Thoracic aorta (tissue), 2 donors: ENCODE results near the gene TAAR9. TPM values are rescaled to one million over a fixed set of nuclear protein-coding genes. Genes with fewer than 3 reads are reported as not detected.

ENCODE experiments used
- ATAC-seq: fragments of 150-250 bp; one replicate; pipeline ENCODE4 v1.8.0; 2017; ENCODE audit warnings: low read depth; ENCODE audit not compliant: insufficient number of reproducible peaks, low FRiP score
- DNase-seq: peaks from one replicate; pipeline ENCODE4 v3.0.0-alpha.2; 2020; ENCODE audit warnings: low spot score
- H3K27ac ChIP-seq, 2 donors: fragments of 200-600 bp; sonication (generic); 1 replicate in 1 of 2; 2 replicates in 1 of 2; pipeline ENCODE4 v1.5.1; 2016; ENCODE audit warnings: mild to moderate bottlenecking in 2 of 2, moderate library complexity in 2 of 2
- H3K27me3 ChIP-seq: fragments of 200-600 bp; sonication (generic); replicated peaks from 2 replicates; pipeline ENCODE4 v1.6.0; 2016; ENCODE audit warnings: mild to moderate bottlenecking; ENCODE audit not compliant: insufficient read depth
- H3K36me3 ChIP-seq: fragments of 200-600 bp; sonication (generic); one replicate; pipeline ENCODE4 v1.5.1; 2016
- H3K4me1 ChIP-seq, 2 donors: fragments of 200-600 bp; sonication (generic); 1 replicate in 1 of 2; 2 replicates in 1 of 2; pipeline versions ENCODE4 v1.5.1 to v1.6.0; 2016; ENCODE audit warnings: low read depth in 2 of 2, mild to moderate bottlenecking in 1 of 2; ENCODE audit not compliant: control insufficient read depth in 1 of 2
- H3K4me3 ChIP-seq: fragments of 200-600 bp; sonication (generic); 2 replicates; pipeline ENCODE4 v1.5.1; 2016; ENCODE audit warnings: mild to moderate bottlenecking
- H3K9me3 ChIP-seq: fragments of 200-600 bp; sonication (generic); 2 replicates; pipeline ENCODE4 v1.5.1; 2016
- CTCF ChIP-seq: fragments of 200-600 bp; sonication (generic); IDR thresholded peaks from one replicate; pipeline ENCODE4 v1.5.1; 2019; ENCODE audit warnings: antibody characterized with exemption
- total RNA-seq, 2 donors: library from RNA; depleted of rRNA; stranded (reverse); fragments of >200 nt; gene quantifications; one replicate each; pipeline versions ENCODE4 v1.1.0 to v1.2.3, GENCODE V29; 2016

TAAR9 gene
- total RNA-seq, 2 donors from 2014 or later, result not detected

- TF ChIP-seq CTCF, result no peak
- no peak overlapping the region for H3K27ac ChIP-seq
- H3K4me1 ChIP-seq, result no peaks in the 10 kb centered on the region
- H3K4me3 ChIP-seq, result no peak overlapping the region
- no peaks in the 10 kb centered on the region for H3K36me3 ChIP-seq
- ATAC-seq (no peak), DNase-seq (no peak)
- H3K27me3 ChIP-seq, result no peaks in the 10 kb centered on the region
- no peaks in the 10 kb centered on the region for H3K9me3 ChIP-seq
Measured at GRCh38 chr6:132587424-132587823, 49.3 kb downstream of the TAAR9 start.

Other genes with a start within 250 kb of the TAAR9 start
- 10 to 100 TPM in 1 of 2 donors, under 1 TPM in 1; 0.56 to 17.3 TPM for gene MOXD1, start 136.8 kb upstream of the TAAR9 start, total RNA-seq
- gene STX7, start 25.2 kb upstream of the TAAR9 start, total RNA-seq, result 10 to 100 TPM; 46.2 to 64.0 TPM
- not detected for gene TAAR8, start 14.4 kb downstream of the TAAR9 start, total RNA-seq
- not detected for gene TAAR6, start 32.0 kb downstream of the TAAR9 start, total RNA-seq
- gene TAAR5, start 51.5 kb downstream of the TAAR9 start, total RNA-seq, result not detected
- gene TAAR2, start 86.0 kb downstream of the TAAR9 start, total RNA-seq, result not detected
- gene TAAR1, start 120.9 kb downstream of the TAAR9 start, total RNA-seq, result not detected
- 1 to 10 TPM; 1.3 to 3.8 TPM for gene VNN1, start 175.8 kb downstream of the TAAR9 start, total RNA-seq
- 1 to 10 TPM; 2.0 to 2.4 TPM for gene VNN2, start 219.6 kb downstream of the TAAR9 start, total RNA-seq